Upper lobe of right lung (tissue), 1 donor: ENCODE measurements around the gene KIF18A. TPM values are rescaled to one million over a fixed set of nuclear protein-coding genes. Genes with fewer than 3 reads are reported as not detected.
"Not testable (repeated sequence)": the region's sequence is repeated elsewhere in the genome, so short reads cannot be mapped to it uniquely, and the experiment has no call there.

ENCODE experiments used
- ATAC-seq: fragments of 200-7000 bp; cut with Tn5 transposase; one replicate; pipeline ENCODE4 v1.9.1; 2020; ENCODE audit warnings: mild to moderate bottlenecking, moderate library complexity
- DNase-seq: peaks from one replicate; pipeline ENCODE4 v3.0.0-alpha.2; 2020
- H3K27ac ChIP-seq: fragments of 200-600 bp; one replicate; pipeline ENCODE4 v1.8.0; 2022
- H3K27me3 ChIP-seq: fragments of 200-600 bp; one replicate; pipeline ENCODE4 v1.8.0; 2022; ENCODE audit warnings: mild to moderate bottlenecking
- H3K36me3 ChIP-seq: fragments of 200-600 bp; one replicate; pipeline ENCODE4 v1.8.0; 2022
- H3K4me1 ChIP-seq: fragments of 200-600 bp; one replicate; pipeline ENCODE4 v1.8.0; 2022
- H3K4me3 ChIP-seq: fragments of 200-600 bp; one replicate; pipeline ENCODE4 v1.8.0; 2022; ENCODE audit warnings: mild to moderate bottlenecking
- H3K9me3 ChIP-seq: fragments of 200-600 bp; one replicate; pipeline ENCODE4 v1.8.0; 2022
- CTCF ChIP-seq: fragments of 200-600 bp; IDR thresholded peaks from one replicate; pipeline ENCODE4 v1.8.0; 2022; ENCODE audit warnings: antibody characterized with exemption
- intact Hi-C: fragments of 100-400 bp; cut with DNase I; formaldehyde crosslinking; loops from one replicate; pipeline ENCODE4 v1.11.0; 2022
- total RNA-seq: library from RNA; stranded (reverse); fragmentation: NEBNext Ultra II Directional; extraction: Animal tissue kit (Norgen Biotek cat#: 25700); gene quantifications from one replicate; pipeline ENCODE4 v1.2.1, GENCODE V29; 2021
- donor health status: DM: no; HTN: yes; CAD: no; lungs with severe emphysema.

Gene KIF18A
- total RNA-seq, 1 donor from 2014 or later = 1.6 TPM

DNA sequence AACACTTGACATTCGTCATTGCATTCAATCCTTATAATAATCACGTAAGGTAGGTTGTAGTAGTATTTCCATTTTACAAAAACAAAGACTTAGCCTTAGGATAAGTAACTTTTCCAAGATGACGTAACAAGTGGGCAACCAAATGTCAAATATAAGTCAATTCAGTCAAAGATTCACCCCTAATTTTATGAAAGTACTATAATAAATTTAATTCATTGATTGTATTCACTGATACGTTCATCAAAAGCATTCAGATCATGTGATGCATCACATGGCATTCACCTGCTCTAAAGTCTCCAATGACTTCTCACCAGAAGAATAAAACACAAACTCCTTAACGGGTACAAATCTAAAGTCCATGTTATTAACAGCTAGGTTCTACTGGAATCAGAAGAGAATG is 2.1 kb downstream of the KIF18A start:
- no peaks in the 10 kb centered on the region for H3K27me3 ChIP-seq
- H3K4me1 ChIP-seq = peaks cover 15% of the 10 kb centered on the region
- H3K27ac ChIP-seq = no peak overlapping the region
- H3K4me3 ChIP-seq = no peak overlapping the region
- ATAC-seq (no peak), DNase-seq (no peak)
- intact Hi-C loops = no loop called here
- H3K36me3 ChIP-seq = no peaks in the 10 kb centered on the region
- no peaks in the 10 kb centered on the region for H3K9me3 ChIP-seq
- no peak for TF ChIP-seq CTCF

GRCh38 chr11:28104984-28105383 is 3.0 kb downstream of the KIF18A start:
- peaks cover 14% of the 10 kb centered on the region for H3K4me1 ChIP-seq
- TF ChIP-seq CTCF = no peak
- no peaks in the 10 kb centered on the region for H3K36me3 ChIP-seq
- H3K9me3 ChIP-seq = no peaks in the 10 kb centered on the region
- ATAC-seq = no peak
- intact Hi-C loops = no loop called here
- H3K27ac ChIP-seq = no peak overlapping the region
- no peak overlapping the region for H3K4me3 ChIP-seq
- H3K27me3 ChIP-seq = no peaks in the 10 kb centered on the region
- no peak for DNase-seq

- H3K9me3 ChIP-seq = no peaks in the 10 kb centered on the region
- ATAC-seq = no peak
- intact Hi-C loops = no loop called here
- no peak for DNase-seq
- peaks cover 9% of the 10 kb centered on the region for H3K4me1 ChIP-seq
- H3K27me3 ChIP-seq = no peaks in the 10 kb centered on the region
- no peak for TF ChIP-seq CTCF
- H3K27ac ChIP-seq = no peak overlapping the region
- no peaks in the 10 kb centered on the region for H3K36me3 ChIP-seq
- no peak overlapping the region for H3K4me3 ChIP-seq
Measured at GRCh38 chr11:28104425-28104824, 3.5 kb downstream of the KIF18A start.

GRCh38 chr11:28102300-28102699 is 5.7 kb downstream of the KIF18A start:
- H3K9me3 ChIP-seq, H3K27ac ChIP-seq, H3K36me3 ChIP-seq, H3K4me1 ChIP-seq, ATAC-seq, intact Hi-C loops, H3K27me3 ChIP-seq, DNase-seq, H3K4me3 ChIP-seq: not testable (repeated sequence)

DNA sequence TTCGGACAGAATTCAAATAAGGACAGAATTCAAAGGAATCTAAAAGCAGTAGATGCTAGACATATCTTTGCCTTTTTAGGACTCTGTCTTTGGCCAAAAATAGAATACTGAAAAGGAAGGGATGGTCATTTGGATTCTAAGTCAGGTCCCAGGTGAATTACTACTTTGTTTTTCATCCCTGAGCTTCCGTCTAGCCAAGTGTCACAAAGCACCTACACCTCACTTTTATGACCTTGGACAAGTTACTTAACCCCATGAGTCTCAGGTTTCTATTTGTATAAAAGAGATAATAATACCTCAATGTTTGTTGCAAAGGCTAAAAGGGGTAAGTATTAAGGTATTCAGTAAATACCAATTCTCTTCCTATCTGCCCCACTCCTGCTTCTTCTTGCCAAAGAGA is 7.3 kb downstream of the KIF18A start:
- no peaks in the 10 kb centered on the region for H3K9me3 ChIP-seq
- ATAC-seq (no peak), DNase-seq (no peak)
- intact Hi-C loops = no loop called here
- no peaks in the 10 kb centered on the region for H3K36me3 ChIP-seq
- no peaks in the 10 kb centered on the region for H3K4me1 ChIP-seq
- H3K27me3 ChIP-seq = no peaks in the 10 kb centered on the region
- H3K27ac ChIP-seq = no peak overlapping the region
- no peak for TF ChIP-seq CTCF
- H3K4me3 ChIP-seq = no peak overlapping the region

DNA sequence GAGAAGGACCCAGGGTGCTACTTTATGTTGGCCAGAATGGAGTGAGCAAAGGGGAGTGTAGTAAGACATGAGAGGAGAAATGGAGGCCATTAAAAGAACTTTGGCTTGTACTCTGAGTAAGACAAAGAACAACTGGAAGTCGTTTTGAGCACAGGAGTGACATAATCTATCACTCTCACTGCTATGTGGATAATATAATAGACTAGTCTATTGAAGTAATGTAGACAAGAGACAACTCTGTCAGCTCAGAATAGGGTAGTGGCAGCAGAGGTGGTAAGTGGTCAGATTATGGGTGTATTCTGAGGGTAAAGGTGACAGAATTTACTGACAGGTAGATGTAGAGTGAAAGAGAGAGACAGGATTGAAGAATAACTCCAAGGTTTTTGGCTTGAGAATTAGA is 8.2 kb downstream of the KIF18A start:
- no peaks in the 10 kb centered on the region for H3K27me3 ChIP-seq
- no peaks in the 10 kb centered on the region for H3K36me3 ChIP-seq
- no peaks in the 10 kb centered on the region for H3K4me1 ChIP-seq
- no peaks in the 10 kb centered on the region for H3K9me3 ChIP-seq
- ATAC-seq (no peak), DNase-seq (no peak)
- no peak overlapping the region for H3K4me3 ChIP-seq
- TF ChIP-seq CTCF = no peak
- intact Hi-C loops = no loop called here
- H3K27ac ChIP-seq = no peak overlapping the region
